ENCODE data around the gene DIPK1B.

DIPK1B gene

DNA sequence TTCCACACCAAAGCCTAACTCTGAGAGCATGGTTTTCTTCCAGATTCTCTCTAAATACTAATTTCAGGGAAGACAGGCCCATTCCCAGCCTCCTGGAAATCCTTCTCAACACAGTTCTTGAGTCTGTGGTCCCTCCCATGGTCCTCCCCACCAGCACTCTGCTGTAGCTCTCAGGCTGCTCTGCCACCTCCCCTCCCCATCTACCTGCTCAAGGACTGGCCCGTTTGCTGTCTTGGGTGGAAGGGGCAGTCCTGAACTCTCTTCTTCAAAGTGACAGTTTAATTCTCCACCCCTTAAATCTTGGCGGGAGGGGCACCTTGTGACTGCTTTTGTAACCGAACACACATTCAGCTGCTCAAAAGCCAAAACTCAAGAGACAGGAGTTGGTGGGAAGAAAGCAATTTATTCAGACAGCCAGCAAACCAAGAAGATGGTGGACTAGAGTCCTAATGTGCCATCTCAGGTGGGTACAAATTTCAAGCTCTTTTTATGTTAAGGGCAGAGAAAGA lies 59.6 kb downstream of the DIPK1B start:
- FAIRE-seq (no peak), DNase-seq (ENCODE audit: insufficient read length, low spot score) (no peak)
- no peak for TF ChIP-seq PAX5 (IDR thresholded peaks at IDR 0.05; ENCODE audit: insufficient read depth, low read length, severe bottlenecking)
- TF ChIP-seq POLR2AphosphoS5 (IDR thresholded peaks at IDR 0.05; ENCODE audit: low read depth, low read length), result no peak
- TF ChIP-seq SPI1 (IDR thresholded peaks at IDR 0.05; ENCODE audit: low read depth, low read length), result no peak
- no peak for TF ChIP-seq TAF1 (IDR thresholded peaks at IDR 0.05; ENCODE audit: low read depth, low read length)
- no peak for TF ChIP-seq POU2F2 (IDR thresholded peaks at IDR 0.05; ENCODE audit: low read depth, low read length)
- no peak for TF ChIP-seq POLR2A (IDR thresholded peaks at IDR 0.05; ENCODE audit: low read depth, low read length)

DNA sequence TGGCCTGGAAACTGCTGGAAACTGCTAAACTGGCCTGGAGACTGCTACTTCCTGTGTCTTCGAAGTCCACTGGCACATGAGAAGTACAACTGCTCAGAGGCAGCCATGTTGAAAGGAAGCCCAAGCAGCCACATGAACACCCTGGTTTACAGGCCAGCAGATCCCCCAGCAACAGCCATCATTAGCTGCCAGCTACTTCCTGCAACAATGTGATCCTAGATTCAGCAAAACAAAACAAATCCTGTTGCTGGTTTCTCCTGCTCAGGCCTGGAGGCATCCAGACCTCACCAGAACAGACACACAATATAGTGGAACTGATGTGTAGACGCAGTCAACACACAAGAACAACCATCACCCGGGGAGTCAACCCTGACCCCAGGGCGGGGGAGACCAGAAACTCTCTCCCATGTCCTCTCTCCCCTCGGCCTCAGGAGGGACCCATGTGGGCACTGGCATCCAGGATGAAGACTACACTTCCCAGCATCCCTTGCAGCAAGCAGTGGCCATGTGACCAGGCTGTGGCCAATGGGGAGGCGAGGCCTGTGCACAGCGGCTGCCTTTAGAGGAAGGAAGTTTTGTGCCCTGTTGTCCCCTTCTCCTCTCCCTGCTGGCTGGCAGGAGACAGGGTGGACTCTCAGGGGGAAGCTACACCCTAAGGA lies 61.1 kb downstream of the DIPK1B start:
- FAIRE-seq, result no peak
- DNase-seq (ENCODE audit: insufficient read length, low spot score), result no peak
- TF ChIP-seq TAF1 (IDR thresholded peaks at IDR 0.05; ENCODE audit: low read depth, low read length) (no peak), SPI1 (IDR thresholded peaks at IDR 0.05; ENCODE audit: low read depth, low read length) (no peak), POLR2A (IDR thresholded peaks at IDR 0.05; ENCODE audit: low read depth, low read length) (no peak), POLR2AphosphoS5 (IDR thresholded peaks at IDR 0.05; ENCODE audit: low read depth, low read length) (no peak), POU2F2 (IDR thresholded peaks at IDR 0.05; ENCODE audit: low read depth, low read length) (no peak), PAX5 (IDR thresholded peaks at IDR 0.05; ENCODE audit: insufficient read depth, low read length, severe bottlenecking) (no peak)

All from GM12891 (cell line).